Amniotic epithelial cell (primary cell): Measurements from ENCODE around the gene OGA.
A peak's percentile ranks its signal among the peaks of the same experiment; 100 is the strongest.
"Not testable (repeated sequence)": the region's sequence is repeated elsewhere in the genome, so short reads cannot be mapped to it uniquely, and the experiment has no call there.

ENCODE experiments used
- DNase-seq: peaks from one replicate; pipeline ENCODE4 v3.0.0-alpha.2; 2010; ENCODE audit warnings: low read depth

The OGA gene

DNA sequence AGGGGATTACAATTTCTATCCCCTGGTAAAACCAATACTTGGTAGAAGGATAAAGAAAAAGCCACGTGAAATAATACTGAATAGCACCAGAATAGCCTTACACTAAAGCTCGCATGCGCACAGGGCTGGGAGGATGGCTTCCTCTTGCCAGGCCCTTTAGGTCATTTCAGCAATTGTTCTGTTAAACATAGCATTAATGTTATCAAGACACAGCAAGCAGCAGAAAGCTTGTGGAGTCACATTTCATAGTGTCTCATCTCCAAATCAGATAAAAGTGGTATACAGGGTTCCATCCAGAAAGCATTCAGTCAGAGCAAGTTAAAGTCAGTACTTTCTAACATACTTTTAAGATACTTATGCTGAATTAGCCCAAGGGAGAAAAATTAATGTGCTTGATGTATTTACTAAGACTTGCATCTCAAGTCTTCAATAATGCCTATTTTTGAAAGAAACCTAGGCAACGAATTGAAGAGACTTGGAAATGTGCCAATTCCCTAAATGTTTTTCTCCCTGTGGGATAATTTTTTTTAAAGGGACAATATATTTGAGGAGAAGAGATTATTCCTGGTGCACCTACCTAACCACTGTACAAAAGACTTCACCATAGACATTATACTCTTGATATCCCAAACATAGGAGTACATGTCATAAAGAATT lies 20.7 kb downstream of the OGA start:
- no peak for DNase-seq

DNA sequence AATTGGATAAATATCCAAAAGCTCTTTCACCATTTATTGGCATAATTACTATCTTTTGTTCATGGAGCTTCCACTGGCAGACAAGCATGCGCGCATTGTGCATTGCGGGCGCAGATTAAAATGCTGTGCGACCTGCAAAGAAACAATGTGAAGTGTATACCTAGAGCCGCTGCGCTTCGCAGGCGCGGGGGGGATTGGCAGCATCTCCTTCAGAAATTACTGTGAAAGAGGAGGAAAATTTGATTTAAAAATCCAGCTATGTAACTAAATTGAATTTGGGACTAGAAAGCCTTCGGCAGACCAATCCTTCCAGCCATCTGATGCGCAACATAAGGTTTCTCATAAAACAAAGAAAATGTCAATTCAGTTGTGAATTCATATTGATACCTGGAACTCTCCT lies 24.7 kb downstream of the OGA start:
- no peak for DNase-seq

DNA sequence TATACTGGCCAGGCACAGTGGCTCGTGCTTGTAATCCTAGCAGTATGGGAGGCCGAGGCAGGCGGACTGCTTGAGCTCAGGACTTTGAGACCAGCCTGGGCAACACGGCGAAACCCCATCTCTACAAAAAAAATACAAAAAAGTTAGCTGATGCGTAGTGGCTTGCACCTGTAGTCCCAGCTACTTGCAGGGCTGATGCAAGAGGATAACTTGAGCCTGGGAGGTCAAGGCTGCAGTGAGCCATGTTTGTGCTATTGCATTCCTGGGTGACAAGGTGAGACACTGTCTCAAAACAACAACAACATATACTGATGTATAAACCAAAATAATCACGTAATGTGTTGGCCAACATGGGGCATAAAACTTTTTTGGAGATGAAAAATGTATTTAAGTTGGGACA lies 28.6 kb downstream of the OGA start:
- DNase-seq: no peak

DNA sequence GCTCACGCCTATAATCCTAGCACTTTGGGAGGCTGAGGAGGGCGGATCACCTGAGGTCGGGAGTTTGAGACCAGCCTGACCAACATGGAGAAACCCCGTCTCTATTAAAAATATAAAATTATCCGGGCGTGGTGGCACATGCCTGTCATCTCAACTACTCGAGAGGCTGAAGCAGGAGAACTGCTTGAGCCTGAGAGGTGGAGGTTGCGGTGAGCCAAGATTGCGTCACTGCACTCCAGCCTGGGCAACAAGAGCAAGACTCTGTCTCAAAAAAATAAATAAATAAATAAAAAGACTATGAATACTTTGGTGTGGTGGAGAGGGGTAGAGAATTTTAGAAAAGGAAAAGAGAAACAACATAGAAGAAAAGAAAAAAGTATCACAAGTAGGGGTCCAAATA lies 29.0 kb downstream of the OGA start:
- DNase-seq: not testable (repeated sequence)

DNA sequence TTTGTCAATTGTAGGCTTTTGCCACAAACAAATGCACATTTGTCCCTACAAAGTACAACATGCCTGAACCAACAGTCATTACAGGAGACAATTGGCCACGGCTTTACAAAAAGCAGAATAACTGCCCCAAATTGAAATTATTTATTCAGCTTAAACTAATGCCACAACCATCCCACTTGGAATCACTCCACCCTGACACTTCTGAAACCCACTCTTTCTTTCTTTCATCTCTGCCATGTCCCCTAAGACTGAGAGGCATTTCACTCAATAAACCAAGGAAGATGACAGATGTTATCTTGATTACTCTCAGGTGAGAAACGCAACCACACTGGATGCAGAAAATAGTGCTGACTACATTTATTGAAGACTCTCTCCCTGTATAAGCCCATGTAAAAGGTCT lies 32.4 kb downstream of the OGA start:
- DNase-seq: no peak

DNA sequence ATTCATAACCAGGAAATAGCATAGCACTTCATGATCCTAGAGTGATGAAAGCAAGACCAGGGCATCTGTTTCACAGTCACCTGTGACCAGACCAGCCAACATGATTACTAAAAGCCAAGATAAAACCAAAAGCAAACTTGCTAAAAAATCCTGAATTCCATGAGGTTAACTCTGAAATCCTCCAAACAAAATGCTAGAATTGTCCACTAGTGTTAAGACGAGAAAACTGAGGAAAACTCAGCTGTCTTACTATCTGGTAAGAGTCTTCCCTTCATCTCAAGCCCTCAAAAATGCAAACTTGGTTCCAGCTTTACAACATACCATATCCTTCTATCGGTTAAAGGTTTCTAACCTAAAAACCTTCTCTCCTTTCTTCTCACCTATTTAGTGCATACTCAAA lies 33.7 kb downstream of the OGA start:
- no peak for DNase-seq

DNA sequence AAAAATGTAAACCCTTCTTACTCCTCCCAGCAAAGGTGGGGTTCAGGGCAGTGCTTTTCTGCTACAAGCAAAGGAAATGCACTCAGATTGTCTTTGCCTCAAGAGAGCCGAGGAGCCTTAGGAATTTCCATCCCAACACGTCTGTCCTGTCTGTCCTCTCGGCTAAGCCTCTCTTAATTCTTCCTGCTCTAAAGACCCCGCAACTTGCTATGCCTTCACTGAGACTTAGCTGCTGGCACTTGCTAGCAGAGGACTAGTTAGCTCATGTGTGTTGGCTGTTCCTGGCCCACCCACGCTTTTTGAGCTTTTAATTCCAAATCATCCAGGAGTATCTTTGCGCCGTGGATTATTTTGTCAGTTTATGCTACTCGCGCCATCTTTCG lies 34.5 kb downstream of the OGA start:
- peak; percentile 11 for DNase-seq

DNA sequence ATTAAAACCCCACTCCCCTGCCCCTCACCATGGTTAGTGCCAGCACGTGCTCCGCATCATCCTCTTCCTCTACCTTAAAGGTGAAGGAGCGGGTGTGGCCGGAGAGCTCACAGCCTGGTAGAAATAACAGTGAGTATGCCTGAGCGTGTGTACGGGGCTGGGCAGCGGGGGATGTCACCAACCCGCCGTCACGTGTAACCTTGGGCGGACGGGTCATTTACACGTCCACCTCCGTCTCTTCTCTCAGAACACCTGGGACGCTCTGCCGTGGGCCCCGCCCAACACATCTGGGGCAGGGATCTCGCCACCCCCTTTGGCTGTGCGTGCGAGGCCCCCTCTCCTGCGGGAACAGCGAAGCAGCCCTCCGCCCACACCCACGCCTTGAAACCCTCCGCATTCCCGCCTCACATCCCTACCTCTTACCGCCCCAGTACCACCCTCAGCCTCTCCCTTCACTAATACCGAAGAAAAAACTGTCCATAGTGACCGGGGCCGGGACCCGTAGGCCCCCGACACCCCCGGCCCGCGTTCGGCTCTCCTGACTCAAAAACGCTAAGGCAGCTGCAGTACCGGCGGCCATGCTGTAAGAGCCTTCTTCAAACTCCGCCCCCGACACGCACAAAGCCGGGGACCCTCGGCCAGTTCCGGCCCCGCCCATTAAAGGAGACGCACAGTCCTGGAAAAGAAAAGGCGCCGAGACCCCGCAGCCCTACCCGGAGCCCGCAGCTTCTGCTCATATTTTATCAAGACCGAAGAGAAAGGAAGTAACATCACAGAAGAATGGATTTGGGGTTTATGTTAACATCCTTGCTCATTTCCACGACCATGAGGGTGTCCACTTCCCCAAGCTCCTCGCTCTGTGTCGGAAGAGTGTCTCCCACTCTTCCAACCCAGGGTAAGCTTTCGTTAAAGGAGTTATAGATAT lies 35.2 kb downstream of the OGA start, which contains the start of gene NPM3:
Gene NPM3, minus strand, starts transcription at position 636 of the 925 bp plus-strand sequence. Its CDS starts 56 bp downstream, at position 580.
- DNase-seq: peak; percentile 59

DNA sequence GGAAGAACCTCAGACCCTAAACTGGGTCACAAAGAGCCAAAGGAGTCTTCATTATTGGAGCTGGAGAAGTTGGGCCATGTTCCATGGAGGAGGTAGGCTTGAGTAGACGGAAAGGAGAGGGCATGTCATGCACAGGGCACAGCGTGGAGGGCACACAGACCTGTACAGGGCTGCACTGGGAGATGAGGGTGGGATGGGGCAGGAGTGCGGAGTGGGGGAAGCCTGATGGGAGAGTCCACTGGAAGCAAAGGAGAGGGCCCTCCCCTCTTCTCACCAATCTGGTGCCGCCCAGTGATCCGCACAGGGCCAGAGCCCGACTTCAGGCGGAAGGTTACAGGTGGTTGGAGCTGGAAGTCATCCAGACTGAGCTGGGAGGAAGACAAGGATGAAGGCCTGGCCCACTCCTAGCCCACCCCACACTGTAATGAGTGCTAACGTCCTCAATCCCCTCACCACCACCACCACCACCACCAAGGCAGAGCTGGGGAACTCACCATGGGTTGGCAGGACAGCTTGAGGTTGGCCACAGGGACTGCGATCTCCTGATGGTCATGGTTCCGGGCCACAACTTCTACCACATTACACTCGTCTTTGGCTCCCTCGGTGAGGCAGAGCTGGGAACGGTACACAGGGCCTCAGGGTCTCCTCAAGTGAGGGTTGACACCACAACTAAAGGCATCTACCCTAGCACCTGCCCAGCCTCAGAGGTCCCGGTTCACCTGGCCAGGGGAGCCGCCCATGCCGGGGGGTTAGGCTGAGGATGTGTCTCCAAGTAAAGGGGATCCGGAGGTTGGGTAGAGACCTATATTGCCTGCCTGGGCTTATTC lies 36.0 kb downstream of the OGA start:
- no peak for DNase-seq

DNA sequence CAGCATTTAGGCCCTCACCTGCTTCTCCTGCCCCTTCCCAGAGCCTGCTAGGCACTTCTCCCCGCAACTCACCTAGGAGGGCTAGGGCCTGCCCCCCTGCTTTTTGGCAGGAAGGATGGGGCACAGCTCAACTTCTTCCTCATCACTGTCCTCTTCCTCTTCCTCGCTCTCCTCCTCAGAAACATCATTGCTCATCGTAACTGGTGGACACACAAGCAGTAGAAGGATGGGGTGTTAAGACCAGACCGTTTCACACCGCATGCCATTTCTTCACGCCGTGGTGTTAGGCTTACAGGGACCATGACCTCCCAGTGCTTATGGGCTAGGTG lies 36.6 kb downstream of the OGA start:
- DNase-seq: no peak

DNA sequence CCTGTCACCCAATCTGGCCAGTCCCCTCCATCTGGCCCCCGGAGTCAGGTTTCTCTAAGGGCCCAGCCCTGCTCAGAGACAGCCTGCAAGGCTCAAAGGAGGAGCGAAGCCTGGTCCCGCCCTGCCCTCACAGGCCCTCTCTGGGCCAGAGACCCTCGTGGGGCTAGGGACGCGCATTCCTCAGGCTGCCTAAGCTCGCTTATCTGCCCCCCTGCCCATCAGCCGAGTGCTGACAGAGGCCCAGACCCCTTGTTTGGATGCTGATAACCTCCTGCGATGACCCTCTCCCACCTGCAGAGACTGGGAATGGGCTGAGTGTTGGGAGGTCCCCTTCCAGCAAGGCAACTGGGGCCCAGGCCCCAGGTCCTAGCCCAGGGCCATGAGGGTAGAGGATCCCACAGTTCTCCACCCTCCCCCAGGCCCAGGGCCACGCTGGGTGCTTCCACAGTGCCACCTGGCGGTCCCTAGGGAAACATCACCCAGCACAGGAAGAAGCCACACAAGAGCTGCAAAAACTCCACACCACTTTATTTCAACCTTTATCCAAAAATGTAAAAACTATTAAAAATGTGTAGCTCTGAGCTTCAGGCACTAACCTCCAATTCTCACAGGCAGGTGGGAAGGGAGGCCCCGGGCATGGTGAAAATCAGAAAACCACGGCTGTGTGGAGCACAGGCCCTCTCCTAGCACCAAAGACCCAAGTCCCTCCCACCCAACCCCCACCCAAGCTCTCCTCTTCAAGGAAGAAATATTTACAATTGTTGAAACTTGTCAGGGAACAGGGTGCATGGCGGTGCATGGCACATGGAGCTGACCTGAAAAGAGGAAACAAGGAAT lies 37.2 kb downstream of the OGA start:
- peak; percentile 38 for DNase-seq

DNA sequence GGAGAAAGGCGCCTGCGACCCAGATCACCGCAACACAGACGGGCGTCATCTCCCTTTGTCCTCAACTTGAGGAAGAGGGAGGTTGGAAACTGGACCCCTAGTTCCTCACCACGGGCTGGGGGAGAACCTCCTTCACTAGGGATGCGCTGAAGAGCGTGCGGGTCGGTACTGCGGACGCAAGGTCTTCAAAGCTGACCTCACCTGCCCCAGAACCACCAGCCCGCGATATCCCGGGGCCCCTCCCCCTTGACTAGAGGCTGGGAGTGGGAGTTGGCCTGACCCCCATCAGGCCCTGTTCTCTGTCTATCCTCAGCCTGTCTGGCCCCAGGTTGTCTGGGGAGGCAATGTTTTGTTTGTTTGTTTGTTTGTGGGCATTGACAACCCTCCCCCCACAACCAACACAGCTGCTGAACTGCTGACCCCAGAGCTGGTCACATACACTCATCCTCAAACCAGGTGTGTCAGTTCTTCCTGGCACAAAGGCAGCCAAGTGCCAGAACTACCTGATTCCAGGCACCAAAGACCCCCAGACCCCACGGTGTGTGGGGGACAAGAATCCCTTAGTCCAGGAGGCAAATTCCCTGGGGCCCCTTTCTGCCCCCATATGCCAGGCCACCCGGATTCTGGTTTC lies 37.9 kb downstream of the OGA start:
- DNase-seq: no peak

DNA sequence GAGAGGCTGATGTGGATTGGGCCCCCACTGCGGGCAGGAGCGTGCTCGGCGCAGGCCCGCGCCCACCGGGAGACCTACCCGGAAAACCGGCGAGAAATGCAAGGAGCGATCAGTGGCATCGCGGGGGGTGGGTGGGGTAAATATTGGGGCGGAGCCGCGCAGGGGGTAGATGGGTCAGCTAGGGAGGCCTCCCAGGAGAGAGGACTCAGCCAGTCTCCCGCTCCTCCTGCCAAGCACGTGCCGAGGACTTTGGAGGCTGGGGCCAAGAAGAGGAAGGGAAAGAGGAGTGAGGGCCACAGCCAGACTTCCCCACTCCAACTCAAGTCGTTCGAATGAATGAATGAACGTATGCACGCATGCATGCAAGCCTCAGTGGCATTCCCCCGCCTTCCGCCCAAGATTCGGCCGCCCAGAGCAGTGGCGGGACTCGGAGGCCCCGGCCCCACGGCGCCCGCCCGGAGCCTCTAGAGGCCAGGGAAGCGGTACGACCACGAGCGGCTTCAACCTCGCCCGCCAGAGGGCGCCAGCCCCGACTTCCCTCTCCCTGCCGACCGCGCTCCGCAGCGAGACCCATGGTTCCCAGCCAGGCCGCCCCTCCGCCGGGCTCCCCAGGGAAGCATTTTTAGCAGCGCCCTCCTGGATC lies 38.6 kb downstream of the OGA start:
- peak; percentile 40 for DNase-seq

DNA sequence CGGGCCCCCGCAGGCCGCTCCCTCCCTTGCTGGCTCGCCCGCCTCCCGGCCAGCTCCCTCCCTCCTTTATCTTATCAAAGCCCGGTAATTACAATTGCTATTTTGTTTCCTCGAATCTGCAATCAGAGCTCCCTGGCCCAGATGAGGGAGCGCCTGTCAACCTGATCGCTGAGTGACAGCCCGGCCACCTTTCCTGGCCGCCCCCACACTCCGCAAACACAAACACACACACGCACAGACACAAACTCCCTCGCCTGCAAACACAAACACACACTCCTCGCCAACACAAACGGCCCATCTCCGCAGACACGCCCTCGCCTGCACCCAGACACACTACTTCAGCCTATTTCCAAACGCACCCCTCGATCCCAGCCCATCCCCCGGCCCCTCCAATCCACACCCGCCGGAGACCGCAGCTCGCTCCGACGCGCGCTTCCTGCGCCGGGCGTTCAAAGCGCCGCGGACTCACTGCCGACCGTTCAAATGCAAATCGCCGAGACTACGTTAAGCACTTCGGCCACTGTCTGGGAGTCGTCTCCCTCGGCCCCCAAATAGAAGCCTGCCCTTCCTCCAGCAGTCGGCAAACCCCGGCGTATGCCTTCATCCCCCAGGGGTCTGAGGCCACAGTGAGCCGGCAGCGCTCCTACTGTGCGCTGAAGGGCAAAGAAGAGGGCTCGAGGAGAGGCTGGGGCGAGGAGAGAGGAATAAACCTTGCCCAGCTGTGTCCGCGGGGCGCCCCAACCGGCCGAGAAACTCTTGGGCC lies 39.3 kb downstream of the OGA start:
- peak; percentile 43 for DNase-seq

DNA sequence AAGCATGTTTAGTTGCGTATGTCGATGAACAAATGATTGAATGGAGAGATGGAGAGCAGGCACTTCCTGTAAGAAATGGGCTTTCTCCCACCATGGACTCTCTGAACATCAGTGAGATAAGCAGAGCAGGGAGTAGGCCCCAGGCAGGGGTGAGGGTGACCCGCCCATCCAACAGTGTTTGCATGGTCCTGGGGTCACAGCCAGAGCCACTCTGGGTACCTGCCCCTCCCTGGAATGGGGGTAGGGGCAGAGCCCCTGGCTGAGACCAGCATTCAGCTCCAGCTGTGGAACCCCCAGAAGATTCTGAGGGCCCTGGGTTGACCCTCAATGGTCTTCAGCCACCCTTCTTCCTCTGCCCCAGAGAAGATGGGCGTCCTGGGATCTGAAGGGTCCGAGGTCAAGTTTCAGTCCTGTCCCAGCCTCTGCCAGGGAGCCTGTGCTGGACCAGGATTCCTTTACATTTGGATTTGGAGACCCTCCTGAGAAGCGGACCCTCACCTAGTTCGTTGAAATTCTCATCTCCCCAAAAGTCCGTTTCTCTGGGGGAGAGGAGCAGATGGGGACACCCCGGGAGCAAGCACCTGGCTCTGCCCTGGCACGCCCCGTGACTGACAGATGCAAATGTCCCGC lies 40.0 kb downstream of the OGA start:
- DNase-seq: no peak

DNA sequence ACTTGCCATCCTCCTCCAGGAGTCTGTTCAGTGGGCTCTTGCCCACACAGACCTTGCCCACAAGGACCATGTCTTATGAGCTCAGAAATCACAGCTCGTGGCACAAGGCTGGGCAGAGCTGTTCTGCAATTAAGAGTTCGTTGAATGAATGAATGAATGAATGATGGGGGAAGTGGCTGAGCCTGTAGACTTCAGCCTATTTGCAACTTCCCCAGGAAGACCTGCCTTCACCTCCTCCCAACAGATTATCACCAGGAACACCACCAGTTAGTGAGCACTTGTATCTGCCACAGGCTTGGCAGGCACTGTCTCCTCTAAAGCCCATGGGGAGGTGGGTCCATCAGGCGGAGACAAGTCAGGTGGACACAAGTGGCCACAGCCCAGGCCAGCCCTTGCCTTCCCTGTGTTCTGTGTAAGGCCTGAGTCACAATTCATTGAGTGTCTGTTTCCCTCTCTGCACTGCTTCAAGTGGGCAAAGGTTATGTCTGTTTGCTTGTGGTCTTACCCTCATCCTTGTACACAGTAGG lies 40.6 kb downstream of the OGA start:
- no peak for DNase-seq

DNA sequence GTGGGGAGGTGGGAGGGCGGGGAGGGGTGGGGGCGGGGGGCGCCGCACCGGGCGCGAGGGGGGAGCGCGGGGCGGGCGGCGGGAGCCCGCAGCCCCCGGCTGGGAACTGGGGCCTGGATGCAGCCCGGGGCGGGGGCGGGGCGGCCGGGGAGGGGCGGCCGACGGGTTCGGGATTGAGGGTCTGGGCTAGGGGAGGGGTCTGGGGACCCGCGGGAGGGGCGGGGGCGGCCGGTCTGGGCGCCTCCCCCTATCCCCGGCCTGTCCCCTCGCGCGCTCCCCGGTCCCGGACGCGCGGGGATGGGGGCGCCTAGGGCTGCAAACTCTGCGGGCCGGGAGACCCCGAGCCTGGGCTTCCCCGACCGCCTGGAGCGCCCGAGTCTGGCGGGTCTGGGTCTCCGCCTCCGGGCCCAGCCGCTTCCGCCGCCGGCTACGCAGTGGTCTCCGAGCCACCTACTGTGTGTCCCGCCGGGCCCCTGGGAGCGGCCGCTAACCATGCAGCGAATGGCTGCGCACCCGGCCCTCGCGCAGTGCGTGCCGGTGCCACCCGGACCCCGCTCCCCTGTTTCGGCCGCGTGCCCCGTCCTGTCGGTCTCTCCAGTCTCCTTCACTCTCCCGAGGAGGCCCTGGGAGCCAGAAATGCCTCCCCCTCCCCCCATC lies 42.0 kb downstream of the OGA start:
- no peak for DNase-seq

DNA sequence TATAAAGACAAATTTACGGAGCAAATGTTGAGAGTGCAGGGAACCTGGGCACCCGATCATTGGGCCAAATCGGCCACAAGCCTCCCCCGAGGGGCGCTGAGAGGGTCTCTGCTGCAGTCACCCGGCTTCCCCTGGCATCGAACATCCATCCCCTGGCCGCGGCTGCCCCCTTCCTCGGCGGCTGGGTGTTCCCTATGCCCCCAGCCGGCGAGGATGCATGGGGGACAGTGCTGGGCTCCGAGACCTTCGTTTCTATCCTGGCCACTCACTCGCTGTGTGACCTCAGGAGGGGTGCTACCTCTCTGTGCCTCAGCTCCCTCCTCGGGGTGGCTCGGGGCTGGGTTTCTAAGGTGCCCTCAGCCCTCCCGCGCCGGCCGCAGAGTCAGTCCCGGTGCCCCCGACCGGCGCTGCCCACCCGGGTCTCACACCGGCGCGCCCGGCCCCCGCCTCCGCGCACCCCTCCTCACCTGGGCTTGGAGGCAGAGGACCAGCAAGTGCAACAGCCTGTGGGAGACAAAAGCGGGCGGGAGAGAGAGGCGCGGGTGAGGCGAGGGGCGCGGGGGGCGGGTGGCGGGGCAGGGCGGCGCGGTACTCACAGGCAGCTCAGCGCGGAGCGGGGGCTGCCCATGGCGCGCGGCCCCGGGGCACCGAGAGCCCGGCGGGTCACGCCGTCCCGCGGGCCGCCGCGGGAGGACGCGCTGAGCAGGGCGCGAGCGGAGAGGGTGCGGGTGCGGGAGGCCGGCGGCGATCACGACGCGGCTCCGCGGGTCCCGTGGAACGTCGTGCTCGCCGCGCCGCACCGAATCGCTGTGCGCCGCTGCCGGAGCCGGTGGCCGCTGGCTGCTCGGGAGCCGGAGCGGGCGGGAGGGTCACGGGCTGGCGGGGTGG lies 42.7 kb downstream of the OGA start, which contains the start of gene FGF8:
Gene FGF8, minus strand, starts transcription at position 842 of the 888 bp plus-strand sequence. Its CDS starts 214 bp downstream, at position 628.
- DNase-seq: no peak
